ENCODE results near the gene MICAL2. TPM values are rescaled to one million over a fixed set of nuclear protein-coding genes. Genes with fewer than 3 reads are reported as not detected.

Gene MICAL2
- total RNA-seq, 4 donors from 2014 or later: 27.4 to 63.6 (median 51.9) TPM

DNA sequence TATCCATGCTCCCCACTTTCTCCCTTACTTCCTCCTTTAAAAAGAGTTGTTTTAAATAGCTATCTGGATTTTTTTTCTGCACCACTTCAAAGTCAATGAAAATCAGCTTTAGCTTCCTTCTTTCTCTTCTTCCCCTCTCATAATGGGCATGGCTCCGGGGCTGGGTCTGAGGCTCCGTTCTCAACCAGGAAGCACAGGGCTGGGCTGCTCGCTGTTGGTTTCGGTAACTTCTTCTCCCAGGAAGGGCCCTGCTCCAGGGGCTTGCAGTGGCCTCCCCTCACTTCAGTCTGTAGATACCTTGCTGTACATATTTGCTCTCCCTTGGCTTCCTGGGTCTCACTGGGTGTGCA, 23.8 kb downstream of the MICAL2 start:
- no peaks in the 10 kb centered on the region for H3K36me3 ChIP-seq
- no peak overlapping the region for H3K4me3 ChIP-seq (replicated peaks in 1 of 3)
- DNase-seq: no peak
- 78 to 80% methylated on average over 4 of the region's 4 CpGs for WGBS, 2 donors
- peaks cover 22 to 36% of the 10 kb centered on the region in 2 donors for H3K4me1 ChIP-seq
- intact Hi-C loops (cut with DNase I): no loop called here
- TF ChIP-seq, protein P1, sequence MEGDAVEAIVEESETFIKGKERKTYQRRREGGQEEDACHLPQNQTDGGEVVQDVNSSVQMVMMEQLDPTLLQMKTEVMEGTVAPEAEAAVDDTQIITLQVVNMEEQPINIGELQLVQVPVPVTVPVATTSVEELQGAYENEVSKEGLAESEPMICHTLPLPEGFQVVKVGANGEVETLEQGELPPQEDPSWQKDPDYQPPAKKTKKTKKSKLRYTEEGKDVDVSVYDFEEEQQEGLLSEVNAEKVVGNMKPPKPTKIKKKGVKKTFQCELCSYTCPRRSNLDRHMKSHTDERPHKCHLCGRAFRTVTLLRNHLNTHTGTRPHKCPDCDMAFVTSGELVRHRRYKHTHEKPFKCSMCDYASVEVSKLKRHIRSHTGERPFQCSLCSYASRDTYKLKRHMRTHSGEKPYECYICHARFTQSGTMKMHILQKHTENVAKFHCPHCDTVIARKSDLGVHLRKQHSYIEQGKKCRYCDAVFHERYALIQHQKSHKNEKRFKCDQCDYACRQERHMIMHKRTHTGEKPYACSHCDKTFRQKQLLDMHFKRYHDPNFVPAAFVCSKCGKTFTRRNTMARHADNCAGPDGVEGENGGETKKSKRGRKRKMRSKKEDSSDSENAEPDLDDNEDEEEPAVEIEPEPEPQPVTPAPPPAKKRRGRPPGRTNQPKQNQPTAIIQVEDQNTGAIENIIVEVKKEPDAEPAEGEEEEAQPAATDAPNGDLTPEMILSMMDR (IDR thresholded peaks at IDR 0.05): no peak
- no peak for TF ChIP-seq POLR2A (IDR thresholded peaks at IDR 0.05)
- no peak overlapping the region for H3K27ac ChIP-seq
- H3K9me3 ChIP-seq: no peaks in the 10 kb centered on the region
- no peaks in the 10 kb centered on the region for H3K27me3 ChIP-seq

DNA sequence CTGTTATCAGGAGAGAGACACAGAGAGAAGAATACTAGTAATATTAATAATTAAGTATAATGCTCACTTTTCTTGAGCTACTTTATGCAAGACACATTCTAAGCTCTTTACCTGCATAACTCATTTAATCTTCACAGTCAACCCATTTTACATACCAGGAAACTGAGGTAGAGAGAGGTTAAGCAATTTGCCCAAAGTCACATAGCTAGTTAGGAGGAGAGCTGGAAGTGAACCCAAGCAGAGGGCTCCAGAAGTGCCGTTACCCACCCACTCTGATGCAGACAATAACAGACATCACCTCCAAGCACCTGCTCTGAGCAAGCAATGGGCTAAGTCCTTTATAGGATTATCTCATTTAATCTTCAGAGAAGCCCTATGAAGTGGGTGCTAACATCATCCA, 24.8 kb downstream of the MICAL2 start:
- H3K4me1 ChIP-seq: peaks cover 32 to 45% of the 10 kb centered on the region in 2 donors
- H3K9me3 ChIP-seq: no peaks in the 10 kb centered on the region
- no peak overlapping the region for H3K4me3 ChIP-seq (replicated peaks in 1 of 3)
- intact Hi-C loops (cut with DNase I): no loop called here
- no peak for DNase-seq
- H3K36me3 ChIP-seq: no peaks in the 10 kb centered on the region
- WGBS, 2 donors: 94 to 100% methylated on average over 1 of the region's 1 CpG
- no peaks in the 10 kb centered on the region for H3K27me3 ChIP-seq
- H3K27ac ChIP-seq: no peak overlapping the region
- no peak for TF ChIP-seq POLR2A (IDR thresholded peaks at IDR 0.05)
- TF ChIP-seq, protein P1 (IDR thresholded peaks at IDR 0.05): no peak

DNA sequence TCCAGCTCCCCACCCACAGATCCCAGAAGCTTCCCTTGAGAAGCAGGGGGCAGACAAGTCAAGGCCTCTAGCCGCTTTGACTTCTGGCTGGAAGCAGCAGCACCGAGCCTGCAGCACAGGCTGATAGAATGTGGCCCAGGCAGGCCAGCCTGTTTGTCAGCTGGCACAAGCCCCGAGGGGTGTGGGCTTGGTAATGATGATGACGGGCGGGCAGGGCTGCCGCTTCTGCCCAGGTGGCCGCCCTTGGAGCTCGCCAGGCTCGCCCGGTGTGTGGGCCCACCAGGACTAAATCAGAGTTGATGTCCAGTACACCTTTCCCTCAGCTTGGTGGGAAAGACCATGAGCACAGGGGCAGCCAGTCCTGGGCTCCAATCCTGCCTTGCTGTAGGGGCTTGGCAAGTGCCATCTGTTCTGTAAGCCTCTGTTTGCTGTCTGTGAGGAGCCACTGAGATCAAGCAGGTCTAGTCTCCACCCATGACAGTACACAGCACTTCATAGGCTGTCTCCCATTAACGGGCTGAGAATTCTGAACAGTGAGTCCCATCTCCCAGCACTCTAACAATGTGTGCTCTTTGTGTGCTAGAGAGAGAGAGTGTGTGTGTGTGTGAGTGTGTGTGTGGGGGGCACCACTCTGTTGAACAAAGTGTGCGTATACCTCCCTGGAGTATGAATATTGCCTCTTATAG, 26.8 kb downstream of the MICAL2 start:
- DNase-seq: no peak
- H3K27ac ChIP-seq: peak overlapping the region in 2 of 3 donors; percentile 68 to 83
- no peak overlapping the region for H3K4me3 ChIP-seq (replicated peaks in 1 of 3)
- H3K36me3 ChIP-seq: no peaks in the 10 kb centered on the region
- intact Hi-C loops (cut with DNase I): no loop called here
- no peaks in the 10 kb centered on the region for H3K27me3 ChIP-seq
- WGBS, 2 donors: 87 to 91% methylated on average over 4 to 9 of the region's 12 CpGs
- TF ChIP-seq POLR2A (IDR thresholded peaks at IDR 0.05): no peak
- TF ChIP-seq, protein P1 (IDR thresholded peaks at IDR 0.05): no peak
- H3K9me3 ChIP-seq: no peaks in the 10 kb centered on the region
- peaks cover 42 to 58% of the 10 kb centered on the region in 2 donors for H3K4me1 ChIP-seq

DNA sequence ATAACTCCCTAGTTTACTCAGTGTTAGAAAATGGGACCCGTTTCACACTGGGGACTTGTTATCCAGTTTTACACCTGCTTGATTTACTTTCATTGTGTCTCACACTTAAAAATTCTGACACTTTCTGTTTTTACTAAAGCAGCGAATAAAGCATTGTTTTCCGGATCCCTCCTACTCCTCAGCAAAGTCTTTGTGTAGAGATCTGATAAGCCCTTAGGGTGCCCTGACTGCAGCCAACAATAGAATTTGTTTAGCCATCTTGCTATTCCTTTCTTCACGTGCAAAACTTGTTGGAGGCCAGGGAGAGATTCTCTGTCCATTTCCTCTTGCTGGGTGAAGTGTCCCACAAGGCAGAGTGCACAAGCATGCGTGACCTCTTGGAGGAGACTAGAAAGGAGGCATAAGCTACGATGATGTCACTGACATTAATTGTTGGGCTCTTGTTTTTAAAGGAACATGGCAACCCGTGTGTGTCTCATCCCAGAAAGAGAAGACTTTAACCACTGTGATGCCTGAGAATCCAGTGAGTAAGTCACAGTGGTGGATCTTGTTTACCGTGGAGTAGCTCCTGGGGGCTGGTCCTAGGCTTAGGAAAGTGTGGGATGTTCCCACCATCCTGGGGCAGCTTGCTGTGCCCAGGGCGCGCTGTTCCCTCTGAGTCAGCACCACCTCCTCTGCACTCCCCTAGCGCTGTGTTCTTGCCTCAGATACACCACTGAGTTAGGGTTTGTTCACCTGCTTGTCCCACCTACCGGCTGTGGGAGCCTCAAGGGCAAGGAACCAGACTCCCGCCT, 27.7 kb downstream of the MICAL2 start:
- 53 to 55% methylated on average over 13 of the region's 13 CpGs for WGBS, 2 donors
- peak; percentile 71 to 73 for DNase-seq
- Histone ChIP-seq H3K9me3 (no peaks in the 10 kb centered on the region), H3K4me1 (peaks cover 45 to 62% of the 10 kb centered on the region in 2 donors), H3K27ac (peak overlapping the region; percentile 59 to 83 (median 68)), H3K4me3 (replicated peaks in 1 of 3) (no peak overlapping the region), H3K36me3 (no peaks in the 10 kb centered on the region), H3K27me3 (no peaks in the 10 kb centered on the region)
- no peak for TF ChIP-seq POLR2A (IDR thresholded peaks at IDR 0.05)
- TF ChIP-seq, protein P1 (IDR thresholded peaks at IDR 0.05): no peak
- intact Hi-C loops (cut with DNase I): no loop called here

All from thyroid gland (tissue), 4 donors.